ENCODE results near the gene TCF7L1.

The TCF7L1 gene

DNA sequence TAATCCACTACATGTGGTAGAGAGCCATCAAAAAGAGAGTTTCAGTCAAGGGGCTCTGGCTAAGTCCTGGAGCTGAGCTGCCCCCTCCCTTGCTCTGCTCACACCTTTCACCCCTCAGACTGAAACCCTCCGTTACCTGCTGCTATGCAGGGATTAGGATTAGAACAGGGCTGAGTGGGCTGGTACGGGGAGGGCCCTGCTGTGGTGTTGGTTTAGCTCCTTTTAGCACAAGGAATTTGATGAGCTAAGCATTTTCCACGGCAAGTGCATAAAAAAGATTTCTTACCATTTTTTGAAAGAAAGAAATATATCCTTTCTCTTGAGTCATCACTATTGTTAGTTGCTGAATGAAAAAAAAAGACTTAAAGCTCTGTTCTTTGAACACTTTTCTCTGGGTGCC is 46.3 kb downstream of the TCF7L1 start:
- no peaks in the 10 kb centered on the region for H3K9me3 ChIP-seq
- no peak overlapping the region for H3K4me3 ChIP-seq
- no peaks in the 10 kb centered on the region for H3K27me3 ChIP-seq
- no peak overlapping the region for H3K27ac ChIP-seq
- intact Hi-C loops (cut with DNase I; ENCODE audit: low total_unique reads), result no loop called here
- TF ChIP-seq, protein P1, sequence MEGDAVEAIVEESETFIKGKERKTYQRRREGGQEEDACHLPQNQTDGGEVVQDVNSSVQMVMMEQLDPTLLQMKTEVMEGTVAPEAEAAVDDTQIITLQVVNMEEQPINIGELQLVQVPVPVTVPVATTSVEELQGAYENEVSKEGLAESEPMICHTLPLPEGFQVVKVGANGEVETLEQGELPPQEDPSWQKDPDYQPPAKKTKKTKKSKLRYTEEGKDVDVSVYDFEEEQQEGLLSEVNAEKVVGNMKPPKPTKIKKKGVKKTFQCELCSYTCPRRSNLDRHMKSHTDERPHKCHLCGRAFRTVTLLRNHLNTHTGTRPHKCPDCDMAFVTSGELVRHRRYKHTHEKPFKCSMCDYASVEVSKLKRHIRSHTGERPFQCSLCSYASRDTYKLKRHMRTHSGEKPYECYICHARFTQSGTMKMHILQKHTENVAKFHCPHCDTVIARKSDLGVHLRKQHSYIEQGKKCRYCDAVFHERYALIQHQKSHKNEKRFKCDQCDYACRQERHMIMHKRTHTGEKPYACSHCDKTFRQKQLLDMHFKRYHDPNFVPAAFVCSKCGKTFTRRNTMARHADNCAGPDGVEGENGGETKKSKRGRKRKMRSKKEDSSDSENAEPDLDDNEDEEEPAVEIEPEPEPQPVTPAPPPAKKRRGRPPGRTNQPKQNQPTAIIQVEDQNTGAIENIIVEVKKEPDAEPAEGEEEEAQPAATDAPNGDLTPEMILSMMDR (IDR thresholded peaks at IDR 0.05), result no peak
- DNase-seq, result no peak
- no peaks in the 10 kb centered on the region for H3K36me3 ChIP-seq
- H3K4me1 ChIP-seq, result peaks cover 0 to 58% (median 31%) of the 10 kb centered on the region in 4 donors

DNA sequence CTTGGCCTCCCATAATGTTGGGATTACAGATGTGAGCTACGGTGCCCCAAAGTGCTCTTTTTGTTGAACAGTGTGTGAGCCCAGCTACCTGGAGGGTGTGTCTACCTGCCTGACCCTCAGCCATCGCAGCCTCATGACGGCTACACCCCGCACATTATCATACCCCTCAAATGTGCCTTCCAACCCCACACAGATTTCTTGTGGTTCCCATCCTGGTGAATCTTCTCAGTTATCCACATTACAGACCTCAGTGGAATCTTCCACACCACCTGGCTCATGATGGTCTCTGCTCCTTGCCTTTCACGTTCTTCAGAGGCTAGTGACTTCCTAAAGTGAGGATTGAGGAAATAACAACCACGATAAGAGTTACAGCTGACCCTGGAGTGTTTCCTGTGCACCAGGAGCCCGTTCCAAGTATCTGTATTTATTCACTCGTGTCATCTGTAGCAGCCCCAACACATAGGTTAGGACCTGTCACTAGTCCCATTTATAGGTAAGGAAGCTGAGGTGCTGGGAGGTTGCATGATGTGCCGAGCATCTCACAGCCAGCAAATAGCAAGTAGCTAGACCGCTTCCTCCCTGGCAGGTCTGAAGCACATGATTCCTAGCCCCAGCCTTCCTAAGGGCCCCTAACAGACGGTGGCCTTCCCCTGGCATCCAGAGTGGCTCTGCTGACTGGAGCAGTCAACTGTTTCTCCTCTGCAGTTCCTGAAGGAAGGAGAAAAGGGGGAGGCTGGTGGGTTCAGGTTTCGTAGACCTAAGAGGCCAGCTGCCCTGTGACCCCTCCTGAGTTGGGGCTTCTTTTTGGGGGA is 47.3 kb downstream of the TCF7L1 start:
- H3K27me3 ChIP-seq, result no peaks in the 10 kb centered on the region
- H3K36me3 ChIP-seq, result no peaks in the 10 kb centered on the region
- H3K4me1 ChIP-seq, result peaks cover 0 to 49% (median 31%) of the 10 kb centered on the region in 4 donors
- H3K27ac ChIP-seq, result no peak overlapping the region
- no peaks in the 10 kb centered on the region for H3K9me3 ChIP-seq
- TF ChIP-seq, protein P1 (IDR thresholded peaks at IDR 0.05), result no peak
- H3K4me3 ChIP-seq, result no peak overlapping the region
- DNase-seq, result no peak
- intact Hi-C loops (cut with DNase I; ENCODE audit: low total_unique reads), result no loop called here

DNA sequence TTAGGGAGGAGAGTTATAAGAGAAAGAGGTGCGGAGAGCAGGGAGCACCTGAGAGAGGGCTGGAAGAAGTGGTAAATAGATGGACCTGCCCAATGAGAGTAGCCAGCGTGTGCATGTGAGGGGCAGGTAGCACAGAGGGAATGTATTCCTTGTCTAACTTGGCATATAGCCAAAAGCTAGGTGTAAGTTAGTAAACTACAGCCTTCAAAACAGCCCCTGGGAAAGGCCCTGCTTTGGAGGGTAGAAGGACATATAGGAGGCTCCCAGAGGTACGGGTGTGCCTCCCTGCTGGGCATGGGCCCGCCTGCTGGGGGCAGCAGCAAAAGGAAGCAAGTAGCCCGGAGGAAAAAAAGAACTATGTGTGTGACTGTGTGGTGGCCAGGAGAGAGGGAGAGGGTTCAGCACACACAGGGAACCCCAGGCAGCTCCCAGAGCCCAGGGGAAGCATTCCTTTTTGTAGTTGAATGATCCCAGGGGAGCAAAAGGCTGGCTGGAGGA is 48.0 kb downstream of the TCF7L1 start:
- DNase-seq, result no peak
- intact Hi-C loops (cut with DNase I; ENCODE audit: low total_unique reads), result no loop called here
- no peaks in the 10 kb centered on the region for H3K36me3 ChIP-seq
- H3K27me3 ChIP-seq, result no peaks in the 10 kb centered on the region
- H3K4me1 ChIP-seq, result peaks cover 0 to 43% (median 31%) of the 10 kb centered on the region in 4 donors
- H3K27ac ChIP-seq, result no peak overlapping the region
- H3K4me3 ChIP-seq, result no peak overlapping the region
- TF ChIP-seq, protein P1 (IDR thresholded peaks at IDR 0.05), result peak; percentile 9 to 12
- H3K9me3 ChIP-seq, result no peaks in the 10 kb centered on the region

DNA sequence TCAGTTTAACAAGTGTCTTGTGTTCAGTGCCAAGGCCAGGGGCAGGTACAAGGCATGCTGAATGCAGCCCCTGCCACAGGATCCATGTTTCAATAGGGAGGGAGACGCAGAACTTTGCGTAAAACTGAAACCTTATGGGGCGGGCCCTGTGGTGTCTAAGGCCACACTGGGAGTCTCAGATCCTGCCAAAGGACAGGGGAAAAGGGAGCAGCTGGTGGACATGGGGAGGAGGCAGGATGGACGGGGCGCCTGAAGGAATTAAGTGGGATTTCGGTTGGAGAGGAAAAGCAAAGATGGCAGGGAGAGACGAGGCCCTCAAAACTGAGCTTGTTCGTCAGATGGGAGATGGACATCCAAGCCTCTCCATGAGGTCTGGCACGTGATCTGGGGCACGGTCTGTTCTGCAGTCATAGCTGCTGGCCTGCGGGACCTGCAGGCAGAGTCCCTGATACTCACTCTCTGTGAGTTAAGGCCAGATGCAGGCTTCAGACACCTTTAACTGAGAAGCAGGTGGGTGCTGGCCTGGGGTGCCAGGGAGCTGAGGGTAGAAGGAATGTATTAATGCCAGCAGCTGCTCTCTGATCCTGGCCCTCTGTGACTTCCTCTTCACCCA is 48.8 kb downstream of the TCF7L1 start:
- no peak overlapping the region for H3K27ac ChIP-seq
- TF ChIP-seq, protein P1 (IDR thresholded peaks at IDR 0.05), result no peak
- no peaks in the 10 kb centered on the region for H3K9me3 ChIP-seq
- no peaks in the 10 kb centered on the region for H3K36me3 ChIP-seq
- intact Hi-C loops (cut with DNase I; ENCODE audit: low total_unique reads), result no loop called here
- DNase-seq, result no peak
- no peaks in the 10 kb centered on the region for H3K27me3 ChIP-seq
- no peak overlapping the region for H3K4me3 ChIP-seq
- H3K4me1 ChIP-seq, result peaks cover 0 to 40% (median 31%) of the 10 kb centered on the region in 4 donors

DNA sequence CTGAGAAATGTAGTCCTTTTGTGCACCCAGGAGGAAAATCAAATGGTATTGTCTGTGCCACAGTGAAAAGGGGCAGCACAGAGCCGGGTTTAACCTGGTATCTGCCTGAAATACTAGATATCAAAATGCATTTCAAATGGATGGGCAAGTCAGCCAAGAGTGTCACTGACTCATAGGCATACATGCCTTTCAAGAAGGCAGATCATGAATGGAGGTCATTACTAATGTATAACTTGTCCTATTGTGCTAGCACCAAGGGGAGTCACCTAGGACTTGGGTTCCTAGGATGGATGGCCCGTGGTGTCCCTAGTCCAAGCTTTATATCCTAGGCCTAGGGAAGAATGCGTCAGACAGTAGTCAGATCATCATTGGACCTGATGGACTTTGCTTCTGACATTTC is 49.9 kb downstream of the TCF7L1 start:
- no peak overlapping the region for H3K27ac ChIP-seq
- H3K36me3 ChIP-seq, result no peaks in the 10 kb centered on the region
- TF ChIP-seq, protein P1 (IDR thresholded peaks at IDR 0.05), result no peak
- intact Hi-C loops (cut with DNase I; ENCODE audit: low total_unique reads), result no loop called here
- H3K27me3 ChIP-seq, result no peaks in the 10 kb centered on the region
- no peak for DNase-seq
- no peak overlapping the region for H3K4me3 ChIP-seq
- H3K4me1 ChIP-seq, result peaks cover 0 to 40% (median 31%) of the 10 kb centered on the region in 4 donors
- H3K9me3 ChIP-seq, result no peaks in the 10 kb centered on the region

Measured in tibial artery (tissue), 4 donors.